ENCODE measurements around the gene PCDHA1. TPM values are rescaled to one million over a fixed set of nuclear protein-coding genes. Genes with fewer than 3 reads are reported as not detected.

PCDHA1 gene
- total RNA-seq, 4 donors from 2014 or later = 0.41 TPM; not detected in 3

- intact Hi-C loops (cut with DNase I; ENCODE audit: low total_unique reads) = no loop called here
- DNase-seq = no peak
- no peak for TF ChIP-seq CTCF (IDR thresholded peaks at IDR 0.05)
- no peak for TF ChIP-seq POLR2A (IDR thresholded peaks at IDR 0.05)
- no peaks in the 10 kb centered on the region for H3K27me3 ChIP-seq
- H3K4me1 ChIP-seq = no peaks in the 10 kb centered on the region
- H3K27ac ChIP-seq = no peak overlapping the region
- no peaks in the 10 kb centered on the region for H3K36me3 ChIP-seq
- no peaks in the 10 kb centered on the region for H3K9me3 ChIP-seq
- H3K4me3 ChIP-seq = no peak overlapping the region
Observed at GRCh38 chr5:140988100-140988499, 202.2 kb downstream of the PCDHA1 start.

- no peak overlapping the region for H3K4me3 ChIP-seq
- no peaks in the 10 kb centered on the region for H3K4me1 ChIP-seq
- no peaks in the 10 kb centered on the region for H3K27me3 ChIP-seq
- no peak overlapping the region for H3K27ac ChIP-seq
- DNase-seq = no peak
- intact Hi-C loops (cut with DNase I; ENCODE audit: low total_unique reads) = no loop called here
- TF ChIP-seq CTCF (IDR thresholded peaks at IDR 0.05) = no peak
- no peak for TF ChIP-seq POLR2A (IDR thresholded peaks at IDR 0.05)
- H3K9me3 ChIP-seq = no peaks in the 10 kb centered on the region
- H3K36me3 ChIP-seq = no peaks in the 10 kb centered on the region
Observed at GRCh38 chr5:140988608-140989007, 202.7 kb downstream of the PCDHA1 start.

GRCh38 chr5:140989254-140990020 lies 203.5 kb downstream of the PCDHA1 start:
- DNase-seq = no peak
- intact Hi-C loops (cut with DNase I; ENCODE audit: low total_unique reads) = no loop called here
- Histone ChIP-seq H3K4me3 (no peak overlapping the region), H3K27me3 (no peaks in the 10 kb centered on the region), H3K4me1 (no peaks in the 10 kb centered on the region), H3K36me3 (no peaks in the 10 kb centered on the region), H3K9me3 (no peaks in the 10 kb centered on the region), H3K27ac (no peak overlapping the region)
- TF ChIP-seq POLR2A (IDR thresholded peaks at IDR 0.05) = no peak
- TF ChIP-seq CTCF (IDR thresholded peaks at IDR 0.05) = no peak

- DNase-seq = no peak
- Histone ChIP-seq H3K36me3 (no peaks in the 10 kb centered on the region), H3K9me3 (no peaks in the 10 kb centered on the region), H3K27me3 (no peaks in the 10 kb centered on the region), H3K4me3 (no peak overlapping the region), H3K4me1 (no peaks in the 10 kb centered on the region), H3K27ac (no peak overlapping the region)
- TF ChIP-seq POLR2A (IDR thresholded peaks at IDR 0.05) = no peak
- TF ChIP-seq CTCF (IDR thresholded peaks at IDR 0.05) = no peak
- intact Hi-C loops (cut with DNase I; ENCODE audit: low total_unique reads) = no loop called here
Observed at GRCh38 chr5:140992828-140993227, 206.9 kb downstream of the PCDHA1 start.

GRCh38 chr5:140996060-140996459 lies 210.1 kb downstream of the PCDHA1 start:
- Histone ChIP-seq H3K4me1 (no peaks in the 10 kb centered on the region), H3K27me3 (no peaks in the 10 kb centered on the region), H3K4me3 (no peak overlapping the region), H3K27ac (no peak overlapping the region), H3K9me3 (no peaks in the 10 kb centered on the region), H3K36me3 (no peaks in the 10 kb centered on the region)
- DNase-seq = no peak
- intact Hi-C loops (cut with DNase I; ENCODE audit: low total_unique reads) = no loop called here
- no peak for TF ChIP-seq POLR2A (IDR thresholded peaks at IDR 0.05)
- TF ChIP-seq CTCF (IDR thresholded peaks at IDR 0.05) = no peak

All from uterus (tissue), 4 donors.